NAMALWA (cell line): ENCODE results near the gene TCP11.

ENCODE experiments used
- DNase-seq: peaks from one replicate; pipeline ENCODE4 v3.0.0-alpha.2; 2015; ENCODE audit warnings: low spot score

The TCP11 gene

GRCh38 chr6:35080821-35081425, 60.2 kb downstream of the TCP11 start:
- DNase-seq = no peak

GRCh38 chr6:35080016-35080680, 61.0 kb downstream of the TCP11 start:
- no peak for DNase-seq

- DNase-seq = no peak
Measured at GRCh38 chr6:35079311-35080000, 61.7 kb downstream of the TCP11 start.

DNA sequence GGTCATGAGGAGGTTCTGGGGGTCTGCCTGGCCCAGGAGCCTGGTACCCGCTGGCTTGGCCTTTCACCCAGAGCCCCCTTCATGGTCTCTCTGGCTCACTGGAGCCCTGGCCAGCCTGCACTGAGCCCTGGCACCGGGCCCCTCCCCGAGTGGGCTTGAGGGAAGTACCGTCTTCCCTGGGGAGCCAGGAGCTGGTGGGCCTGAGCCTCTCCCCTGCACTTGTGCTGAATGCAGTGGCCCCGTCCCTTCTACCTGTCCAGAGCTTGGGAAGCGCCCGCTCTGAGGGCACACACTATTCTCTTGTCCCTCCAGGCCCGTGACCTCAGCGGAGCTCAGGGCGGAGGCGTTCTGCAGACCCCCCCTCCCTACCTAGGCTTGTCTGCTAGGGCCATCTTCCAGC, 62.2 kb downstream of the TCP11 start:
- DNase-seq = no peak

GRCh38 chr6:35078226-35078850, 62.8 kb downstream of the TCP11 start:
- no peak for DNase-seq

DNA sequence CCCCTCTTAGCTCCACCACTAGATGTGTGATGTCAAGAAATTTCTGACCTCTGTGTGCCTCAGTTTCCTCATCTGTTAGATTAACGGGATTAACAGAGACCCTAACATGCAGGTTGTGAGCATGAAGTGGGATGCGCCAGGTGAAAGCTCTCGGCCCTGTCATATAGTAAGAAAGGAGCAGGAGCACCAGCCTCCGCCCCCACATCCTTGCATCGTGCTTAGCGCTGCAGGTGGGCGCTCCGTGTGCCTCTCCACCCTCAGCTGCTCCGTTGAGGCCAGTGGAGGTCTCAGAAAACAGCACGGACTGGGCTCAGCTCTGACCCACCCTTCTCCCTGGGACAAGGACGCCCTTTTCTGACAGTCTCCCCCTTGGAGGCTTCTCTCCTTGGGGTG, 63.4 kb downstream of the TCP11 start:
- no peak for DNase-seq

DNA sequence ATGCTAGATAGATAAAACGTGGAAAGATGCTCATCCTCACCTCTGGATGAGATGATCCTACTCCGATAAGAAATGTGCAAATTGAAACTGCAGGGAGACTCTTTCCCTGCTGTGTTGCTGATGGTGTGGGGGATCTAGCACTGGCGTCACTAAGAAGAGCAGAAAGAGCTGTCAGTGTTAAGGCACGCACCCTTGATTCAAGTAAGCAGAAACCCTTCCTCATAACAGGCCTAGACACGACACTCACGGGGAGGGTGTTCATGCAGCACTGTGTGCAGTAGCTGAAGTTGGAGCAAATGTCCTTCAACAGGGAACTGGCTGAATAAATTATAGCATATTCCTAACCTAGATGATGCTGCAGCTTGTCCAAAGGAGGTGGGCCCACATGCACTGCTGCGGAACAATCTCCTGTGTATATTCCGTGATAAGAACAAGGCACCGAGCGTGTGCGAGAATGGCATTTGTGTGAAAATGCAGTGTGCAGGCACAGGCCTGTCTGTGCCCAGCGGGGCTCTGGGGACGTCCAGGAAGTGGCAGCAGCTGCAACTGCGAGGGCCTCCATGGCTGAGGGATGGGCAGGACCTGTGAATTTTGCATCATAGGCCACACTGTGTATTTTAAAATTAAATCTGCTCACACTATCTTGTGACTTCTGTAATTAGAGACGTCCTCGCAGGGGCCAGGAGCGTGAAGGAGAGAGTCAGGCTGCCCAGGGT, 64.0 kb downstream of the TCP11 start:
- no peak for DNase-seq

DNA sequence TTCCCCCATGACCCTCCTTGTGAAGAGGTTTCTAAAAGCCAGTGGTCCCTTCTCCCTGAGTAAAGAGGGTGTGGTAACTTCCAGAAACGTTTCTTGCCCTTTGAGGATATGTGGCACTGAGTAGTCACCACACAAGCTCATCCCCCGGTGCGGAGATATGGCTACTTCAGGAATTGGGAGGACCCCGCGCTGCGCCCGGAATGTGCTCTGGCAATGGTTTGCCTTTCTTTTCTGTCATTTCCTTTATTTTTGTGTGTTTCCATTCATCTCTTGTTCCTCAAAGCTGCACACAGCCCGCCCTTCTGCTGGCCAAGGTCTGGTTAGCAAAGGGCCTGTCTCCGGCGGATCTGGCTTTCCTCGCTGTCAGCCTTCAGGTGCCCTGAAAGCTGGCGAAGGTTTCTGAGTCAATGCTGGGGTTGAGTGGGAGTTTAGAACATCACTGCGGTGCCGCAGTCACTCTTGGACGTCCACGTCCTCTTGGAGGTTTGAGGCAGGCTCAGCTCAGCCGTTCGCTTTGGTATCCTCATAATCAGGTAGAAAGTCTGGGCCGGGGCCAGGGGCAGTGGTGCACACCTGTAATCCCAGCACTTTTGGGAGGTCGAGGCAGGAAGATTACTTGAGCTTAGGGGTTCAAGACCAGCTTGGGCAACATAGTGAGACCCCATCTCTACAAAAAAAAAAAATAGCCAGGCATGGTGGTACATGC, 67.2 kb downstream of the TCP11 start:
- no peak for DNase-seq

GRCh38 chr6:35073211-35073610, 67.9 kb downstream of the TCP11 start:
- DNase-seq = no peak

GRCh38 chr6:35072698-35073055, 68.5 kb downstream of the TCP11 start:
- no peak for DNase-seq

GRCh38 chr6:35072051-35072697, 69.0 kb downstream of the TCP11 start:
- DNase-seq = no peak

- DNase-seq = no peak
Measured at GRCh38 chr6:35071347-35071994, 69.7 kb downstream of the TCP11 start.

DNA sequence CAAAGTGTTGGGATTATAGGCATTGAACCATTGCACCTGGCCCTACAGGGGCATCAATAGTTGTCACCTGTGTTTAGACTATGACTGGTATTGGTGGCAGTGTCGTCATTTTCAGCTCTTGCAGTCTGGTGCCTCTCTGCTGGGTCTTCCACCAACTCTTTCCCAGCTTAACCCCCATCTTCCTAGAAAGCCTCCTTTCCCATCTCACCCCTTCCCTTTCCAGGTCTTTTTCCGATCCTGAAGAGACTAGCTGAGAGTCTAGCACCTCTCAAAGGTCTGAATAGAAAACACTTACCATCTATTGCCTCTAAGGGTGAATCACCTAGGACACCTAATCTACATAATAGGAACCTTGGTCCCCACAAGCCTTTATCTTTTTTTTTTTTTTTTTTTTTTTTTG, 71.0 kb downstream of the TCP11 start:
- no peak for DNase-seq

GRCh38 chr6:35069262-35069661, 71.9 kb downstream of the TCP11 start:
- no peak for DNase-seq

- DNase-seq = no peak
Measured at GRCh38 chr6:35068644-35069043, 72.5 kb downstream of the TCP11 start.

DNA sequence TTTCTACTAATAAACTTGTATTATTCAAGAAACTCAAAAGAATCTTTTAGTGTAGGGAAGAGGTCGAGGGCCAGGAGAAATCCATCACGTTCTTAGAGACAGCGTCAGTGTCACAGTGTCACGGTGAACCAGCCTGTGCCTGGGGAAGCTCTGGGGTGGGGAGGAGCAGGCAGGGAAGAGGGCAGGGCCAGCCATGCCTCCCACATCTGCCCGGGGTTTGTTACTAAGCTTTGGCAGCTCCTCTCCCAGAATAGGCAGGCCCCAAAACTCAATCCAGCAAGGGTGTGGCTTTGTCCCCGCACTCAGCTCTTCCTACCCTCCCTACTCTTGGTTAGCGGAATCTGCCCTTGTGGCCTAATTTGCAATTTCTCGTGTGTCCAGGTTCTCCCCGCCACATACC, 72.9 kb downstream of the TCP11 start:
- DNase-seq = no peak
